Right lobe of liver (tissue), 4 donors: ENCODE data around the gene PIGR.

Experiments used
- CTCF ChIP-seq, 4 donors: fragments of 200-600 bp in 3 of 4; fragments of 450-650 bp in 1 of 4; IDR thresholded peaks; one replicate each; pipeline versions ENCODE4 v1.5.1 to v1.8.0; 2016 to 2022; ENCODE audit warnings: antibody characterized with exemption in 4 of 4, mild to moderate bottlenecking in 2 of 4
- POLR2A ChIP-seq: fragments of 450-650 bp; IDR thresholded peaks from one replicate; pipeline ENCODE4 v1.6.1; 2017; ENCODE audit warnings: antibody characterized with exemption, mild to moderate bottlenecking
- donor health status: DM: no; HTN: no; CAD: no.
- donor health status: DM: no; HTN: no; CAD: no.
- donor health status: DM: no; HTN: yes; CAD: no.

GRCh38 chr1:206963740-206964139 is 17.5 kb upstream of the PIGR start:
- TF ChIP-seq POLR2A (no peak), CTCF (IDR thresholded peaks at IDR 0.05) (no peak)
